Prostate gland (tissue), 2 donors: ENCODE measurements around the gene FRMD5. TPM values are rescaled to one million over a fixed set of nuclear protein-coding genes. Genes with fewer than 3 reads are reported as not detected.

Experiments used
- DNase-seq: peaks from one replicate; pipeline ENCODE4 v3.0.0-alpha.2; 2019; ENCODE audit warnings: low spot score
- H3K27ac ChIP-seq, 2 donors: fragments of 200-600 bp; sonication (generic); 2 replicates each; pipeline ENCODE4 v1.5.1; 2017 to 2019
- H3K27me3 ChIP-seq: fragments of 200-600 bp; sonication (generic); replicated peaks from 2 replicates; pipeline ENCODE4 v1.5.1; 2019; ENCODE audit not compliant: insufficient read depth
- H3K36me3 ChIP-seq, 2 donors: fragments of 200-600 bp; sonication (generic); 1 replicate in 1 of 2; 2 replicates in 1 of 2; pipeline versions ENCODE4 v1.5.1 to v1.8.1; 2017 to 2019
- H3K4me1 ChIP-seq: fragments of 200-600 bp; sonication (generic); replicated peaks from 2 replicates; pipeline ENCODE4 v1.5.1; 2019
- H3K4me3 ChIP-seq, 2 donors: fragments of 200-600 bp; sonication (generic); 2 replicates each; pipeline ENCODE4 v1.5.1; 2017 to 2019
- H3K9me3 ChIP-seq: fragments of 200-600 bp; sonication (generic); 2 replicates; pipeline ENCODE4 v1.5.1; 2017
- CTCF ChIP-seq, 4 experiments: fragments of 200-600 bp in 2 of 4; fragments of 450-650 bp in 2 of 4; sonication (generic) in 2 of 4; IDR thresholded peaks; 1 replicate in 3 of 4; 2 replicates in 1 of 4; pipeline ENCODE4 v1.5.1; 2016 to 2019; ENCODE audit warnings: antibody characterized with exemption in 4 of 4, mild to moderate bottlenecking in 2 of 4, moderate library complexity in 2 of 4
- POLR2A ChIP-seq: fragments of 450-650 bp; IDR thresholded peaks from one replicate; pipeline ENCODE4 v1.6.1; 2016; ENCODE audit warnings: antibody characterized with exemption, mild to moderate bottlenecking
- POLR2AphosphoS5 ChIP-seq: sonication (generic); formaldehyde crosslinking; IDR thresholded peaks from one replicate; pipeline ENCODE4 v1.6.1; 2017; ENCODE audit warnings: antibody characterized with exemption
- WGBS: methylation state at CpG from one replicate; pipeline ENCODE4 v1.1.5; 2018; 5-methylcytosine and 5-hydroxymethylcytosine counted together
- intact Hi-C: fragments of 100-400 bp; cut with DNase I; formaldehyde crosslinking; loops from one replicate; pipeline ENCODE4 v1.14.2; 2022
- total RNA-seq, 2 donors: library from RNA; depleted of rRNA; stranded (reverse); fragments of >200 nt; gene quantifications; one replicate each; pipeline ENCODE4 v1.1.0, GENCODE V29; 2016

FRMD5 gene
- total RNA-seq, 2 donors from 2014 or later: 0.36 to 8.1 TPM

- H3K36me3 ChIP-seq: no peaks in the 10 kb centered on the region
- no peak for TF ChIP-seq POLR2AphosphoS5
- intact Hi-C loops: loop anchor here (10.0 kb wide), 1 partner anchor 164 kb away; no protein-coding TSS in a partner anchor
- no peak overlapping the region for H3K4me3 ChIP-seq
- no peaks in the 10 kb centered on the region for H3K27me3 ChIP-seq
- H3K4me1 ChIP-seq: no peaks in the 10 kb centered on the region
- no peaks in the 10 kb centered on the region for H3K9me3 ChIP-seq
- H3K27ac ChIP-seq: no peak overlapping the region
- WGBS: 52% methylated on average over 2 of the region's 2 CpGs
- no peak for DNase-seq
Measured at GRCh38 chr15:44068347-44068746, 126.7 kb downstream of the FRMD5 start.

- Histone ChIP-seq H3K27me3 (no peaks in the 10 kb centered on the region), H3K4me3 (no peak overlapping the region), H3K27ac (no peak overlapping the region), H3K36me3 (no peaks in the 10 kb centered on the region), H3K9me3 (no peaks in the 10 kb centered on the region), H3K4me1 (no peaks in the 10 kb centered on the region)
- intact Hi-C loops: loop anchor here (10.0 kb wide), 1 partner anchor 162 kb away; no protein-coding TSS in a partner anchor
- TF ChIP-seq POLR2A: no peak
- TF ChIP-seq POLR2AphosphoS5: peak; percentile 7
- peak; percentile 46 to 72 (median 54) for TF ChIP-seq CTCF (IDR thresholded peaks at IDR 0.05)
- 34% methylated on average over 8 of the region's 8 CpGs for WGBS
- peak; percentile 39 for DNase-seq
Measured at GRCh38 chr15:44066211-44066827, 128.8 kb downstream of the FRMD5 start.

GRCh38 chr15:44064706-44065105 is 130.4 kb downstream of the FRMD5 start:
- intact Hi-C loops: loop anchor here (10.0 kb wide), 1 partner anchor 160 kb away; no protein-coding TSS in a partner anchor
- TF ChIP-seq POLR2A: no peak
- TF ChIP-seq CTCF (IDR thresholded peaks at IDR 0.05): no peak
- TF ChIP-seq POLR2AphosphoS5: no peak
- Histone ChIP-seq H3K4me3 (no peak overlapping the region), H3K27ac (no peak overlapping the region), H3K36me3 (no peaks in the 10 kb centered on the region), H3K9me3 (no peaks in the 10 kb centered on the region), H3K4me1 (no peaks in the 10 kb centered on the region), H3K27me3 (no peaks in the 10 kb centered on the region)
- DNase-seq: no peak
- WGBS: 81% methylated on average over 1 of the region's 1 CpG

- DNase-seq: no peak
- Histone ChIP-seq H3K4me1 (no peaks in the 10 kb centered on the region), H3K27me3 (no peaks in the 10 kb centered on the region), H3K9me3 (no peaks in the 10 kb centered on the region), H3K27ac (no peak overlapping the region), H3K4me3 (no peak overlapping the region), H3K36me3 (no peaks in the 10 kb centered on the region)
- 84% methylated on average over 2 of the region's 2 CpGs for WGBS
- intact Hi-C loops: no loop called here
- TF ChIP-seq POLR2A (no peak), POLR2AphosphoS5 (no peak), CTCF (IDR thresholded peaks at IDR 0.05) (no peak)
Measured at GRCh38 chr15:44058126-44058525, 136.9 kb downstream of the FRMD5 start.

- Histone ChIP-seq H3K4me3 (no peak overlapping the region), H3K27me3 (no peaks in the 10 kb centered on the region), H3K9me3 (no peaks in the 10 kb centered on the region), H3K36me3 (no peaks in the 10 kb centered on the region), H3K27ac (no peak overlapping the region), H3K4me1 (no peaks in the 10 kb centered on the region)
- intact Hi-C loops: no loop called here
- no peak for TF ChIP-seq CTCF (IDR thresholded peaks at IDR 0.05)
- no peak for TF ChIP-seq POLR2A
- no peak for TF ChIP-seq POLR2AphosphoS5
- no peak for DNase-seq
Measured at GRCh38 chr15:44045661-44046060, 149.4 kb downstream of the FRMD5 start.
